GM18870 (cell line): ENCODE measurements around the gene DCP2.
A peak's percentile ranks its signal among the peaks of the same experiment; 100 is the strongest.

Source experiments
- ATAC-seq: cut with Tn5 transposase; IDR thresholded peaks from one replicate; pipeline ENCODE4 v1.9.1; 2021; ENCODE audit warnings: moderate library complexity; ENCODE audit not compliant: unreplicated experiment

Gene DCP2

DNA sequence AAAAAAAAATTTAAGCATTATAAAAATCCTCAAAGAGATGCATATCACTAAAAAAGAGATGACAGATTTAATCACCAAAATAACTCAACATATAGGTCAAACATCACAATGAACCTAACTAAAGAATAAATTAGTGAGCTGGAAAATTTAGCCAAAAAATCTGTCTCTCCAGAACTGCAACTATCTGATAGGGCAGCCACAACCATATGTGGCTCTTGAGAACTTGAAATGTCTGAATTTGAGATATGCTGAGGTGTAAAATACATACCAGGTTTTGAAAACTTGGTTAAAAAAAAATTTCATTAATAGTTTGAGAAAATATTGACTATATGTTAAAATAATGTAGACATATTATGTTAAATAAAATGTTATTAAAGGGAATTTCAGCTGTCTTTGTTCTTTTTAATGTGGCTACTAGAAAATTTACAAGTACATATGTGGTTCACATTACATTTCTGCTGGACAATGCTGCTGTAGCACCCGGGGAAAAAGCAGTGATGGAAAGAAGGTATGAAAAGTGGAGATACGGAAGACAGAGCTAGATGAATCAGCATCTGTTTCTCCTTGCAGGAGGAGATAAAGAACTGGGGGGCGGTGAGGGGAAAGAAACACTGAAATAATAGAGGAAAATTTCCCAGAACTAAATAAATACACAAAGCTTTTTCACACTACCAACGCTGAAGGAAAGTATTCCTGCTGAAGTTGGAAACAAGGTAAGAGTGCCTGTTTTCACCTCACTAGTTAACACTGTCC, 66.1 kb downstream of the DCP2 start:
- ATAC-seq = no peak

- no peak for ATAC-seq
Measured at GRCh38 chr5:113043491-113043931, 66.9 kb downstream of the DCP2 start.

DNA sequence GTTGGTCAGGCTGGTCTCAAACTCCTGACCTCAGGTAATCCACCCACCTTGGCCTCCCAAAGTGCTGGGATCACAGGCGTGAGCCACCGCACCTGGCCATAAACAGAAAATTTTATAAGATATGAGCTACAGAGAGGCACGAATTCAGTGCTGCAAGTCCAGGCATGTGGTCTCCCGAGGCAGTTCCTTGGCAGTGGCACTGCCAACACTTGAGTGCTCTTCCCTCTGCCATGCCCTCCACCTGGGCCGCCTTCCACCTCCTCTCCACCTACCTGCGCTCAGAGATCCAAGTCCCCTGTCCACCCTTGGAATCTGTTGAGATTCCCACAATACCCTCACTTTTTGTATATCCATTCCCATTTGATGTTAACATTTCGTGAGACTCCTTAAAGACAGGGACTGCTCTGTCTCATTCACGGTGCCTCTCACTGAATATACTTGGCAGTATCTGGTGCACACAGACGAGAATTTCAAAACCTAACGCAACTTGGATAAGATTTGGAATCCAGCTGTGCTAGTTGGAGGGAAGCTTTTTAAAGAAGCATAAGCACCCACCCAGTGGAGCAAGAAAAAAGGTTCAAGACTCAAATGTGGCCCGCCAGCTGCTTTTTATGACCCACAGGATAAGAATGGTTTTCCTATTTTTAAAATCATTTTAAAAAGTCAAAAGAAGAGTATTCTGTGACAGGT, 68.3 kb downstream of the DCP2 start:
- no peak for ATAC-seq

DNA sequence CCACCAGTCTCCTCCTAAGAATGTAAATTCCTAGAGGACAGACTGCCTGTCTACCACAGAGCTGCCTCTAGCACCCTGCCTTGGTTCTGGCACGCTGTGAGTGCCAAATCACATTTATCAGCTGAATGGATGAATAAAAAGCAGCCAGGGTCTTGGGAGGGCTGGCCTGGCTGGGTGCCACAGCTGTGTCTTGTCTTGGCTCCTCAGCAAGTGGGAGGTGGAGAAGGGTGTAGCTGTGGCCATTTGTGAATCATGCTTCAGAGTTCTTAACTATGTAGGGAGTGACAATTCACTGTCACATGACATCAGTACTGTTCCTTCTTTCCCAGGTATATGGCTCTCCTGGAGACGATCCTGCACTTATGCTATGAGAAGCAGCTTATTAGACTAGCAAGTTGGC, 70.6 kb downstream of the DCP2 start:
- ATAC-seq = no peak

DNA sequence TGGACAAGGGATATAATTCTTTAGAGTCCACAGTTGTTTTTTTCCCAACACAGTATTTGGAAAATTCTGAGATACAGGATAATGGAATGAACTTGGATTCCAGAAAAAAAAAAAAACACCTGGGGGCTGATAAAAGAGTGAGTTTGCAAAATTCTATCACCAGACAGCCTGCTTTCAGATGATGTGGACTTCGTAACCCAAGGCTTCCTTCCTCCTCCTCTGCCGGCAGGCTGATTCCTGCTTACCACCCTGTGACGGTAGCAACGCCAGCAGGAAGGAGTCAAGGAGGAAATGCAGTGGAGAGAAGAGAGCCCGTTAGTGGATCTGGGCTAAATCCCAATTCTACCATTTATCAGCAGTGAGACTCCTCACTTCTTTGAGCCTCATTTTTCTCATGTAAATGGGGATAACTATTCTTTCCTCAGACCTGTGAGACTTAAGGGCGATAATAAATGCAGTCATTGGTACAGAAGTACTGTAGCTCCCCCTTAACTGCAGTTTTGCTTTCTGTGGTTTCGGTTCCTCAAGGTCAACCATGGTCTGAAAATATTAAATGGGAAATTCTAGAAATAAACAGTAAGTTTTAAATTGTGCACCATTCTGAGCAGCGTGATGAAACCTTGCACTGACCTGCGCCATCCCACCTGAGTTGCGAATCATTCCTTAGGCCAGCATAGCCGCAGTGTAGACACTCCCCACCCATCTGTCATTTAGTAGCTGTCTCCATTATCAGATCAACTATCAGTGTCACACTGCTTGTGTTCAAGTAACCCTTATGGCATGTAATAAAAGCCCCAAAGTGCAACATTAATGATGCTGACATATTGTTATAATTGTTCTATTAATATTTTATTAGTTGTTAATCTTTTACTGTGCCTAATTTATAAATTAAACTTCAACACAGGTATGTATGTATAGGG, 71.4 kb downstream of the DCP2 start:
- ATAC-seq = peak; percentile 96

- ATAC-seq = no peak
Measured at GRCh38 chr5:113048931-113049330, 72.3 kb downstream of the DCP2 start.

DNA sequence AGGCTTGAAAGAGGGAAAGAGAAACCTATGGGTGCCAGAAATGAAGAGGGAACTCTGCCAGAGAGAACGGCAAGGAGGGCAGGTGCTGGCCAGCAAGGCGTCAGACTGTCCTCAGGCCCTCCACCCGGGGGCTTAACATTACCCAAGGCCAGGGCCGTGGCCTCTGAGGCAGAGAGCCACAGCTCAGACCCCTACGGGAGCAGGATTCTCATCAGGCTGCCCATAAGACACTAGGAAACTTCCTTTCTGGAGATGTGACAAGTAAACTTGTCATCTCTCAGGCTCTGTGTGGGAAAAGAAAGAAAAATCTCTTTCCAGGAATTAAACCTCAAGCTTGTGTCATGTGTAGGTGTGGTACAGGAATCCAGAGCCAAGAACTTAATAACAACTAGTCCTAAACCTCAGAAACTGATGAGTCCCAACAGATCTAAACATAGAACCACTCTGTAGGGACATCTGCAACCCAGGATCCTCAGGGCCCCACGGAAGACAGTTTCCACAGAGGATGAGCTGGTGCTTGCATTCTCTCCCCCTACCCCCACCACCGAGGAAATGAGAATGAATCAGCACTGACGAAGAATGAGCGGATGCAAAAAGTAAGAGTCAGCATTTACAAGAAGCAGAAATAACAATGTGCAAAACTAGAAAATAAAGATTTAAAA, 74.3 kb downstream of the DCP2 start:
- ATAC-seq = no peak

DNA sequence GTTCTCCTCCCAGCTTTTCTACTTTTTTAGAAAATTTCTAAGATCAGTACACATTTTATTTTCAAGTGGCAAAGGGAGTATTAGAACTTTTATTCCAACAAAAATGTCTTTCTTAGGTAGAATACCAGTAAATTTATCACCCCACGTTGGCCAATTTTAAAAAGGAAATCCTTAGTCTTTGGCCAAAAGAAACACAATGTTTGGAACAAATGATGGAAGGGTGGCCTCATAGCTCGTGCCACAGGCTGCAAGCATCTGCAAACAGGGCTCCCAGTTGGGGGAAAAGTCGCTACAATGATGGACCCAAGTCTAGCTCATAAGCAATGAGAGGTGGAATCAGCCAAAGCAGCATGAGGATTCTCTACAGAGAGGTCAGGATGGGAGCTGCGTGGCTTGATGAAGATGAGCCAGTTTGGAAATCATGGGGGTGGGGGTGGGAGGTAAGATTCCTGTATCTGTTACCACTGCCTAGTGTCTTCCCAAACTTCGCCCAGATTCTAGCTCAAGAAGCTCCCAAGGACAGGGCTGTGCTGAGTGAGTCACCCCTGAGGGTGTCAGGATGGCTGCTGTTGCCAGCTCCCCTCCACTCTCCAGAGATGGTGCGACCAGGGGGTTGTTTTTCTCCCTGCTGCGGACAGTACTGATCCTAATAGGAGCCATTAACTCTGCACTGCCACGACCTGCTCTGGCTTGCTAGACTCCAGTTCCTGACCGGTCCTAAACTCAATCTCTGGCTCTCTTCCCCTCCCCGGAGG, 75.6 kb downstream of the DCP2 start:
- no peak for ATAC-seq

GRCh38 chr5:113053511-113053995, 77.0 kb downstream of the DCP2 start:
- no peak for ATAC-seq

DNA sequence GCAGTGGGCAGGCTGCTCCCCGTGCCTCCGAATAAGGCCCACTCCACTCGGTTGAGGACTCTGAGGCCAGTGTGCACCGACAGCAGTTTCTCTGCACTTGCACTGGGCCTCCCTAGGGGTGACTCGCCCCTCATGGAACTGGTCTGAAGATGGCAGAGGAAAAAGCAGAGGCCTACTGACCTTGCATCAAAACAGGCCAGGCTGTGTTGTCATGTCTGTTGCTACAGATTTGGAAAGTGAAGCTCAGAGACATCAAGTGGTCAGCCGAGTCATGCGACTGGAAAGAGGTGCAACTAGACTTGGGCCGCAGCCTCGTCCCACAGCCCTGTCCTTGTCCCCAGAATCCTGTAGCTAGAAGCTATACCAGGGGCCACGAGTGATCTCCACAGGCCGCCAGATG, 78.3 kb downstream of the DCP2 start:
- no peak for ATAC-seq

DNA sequence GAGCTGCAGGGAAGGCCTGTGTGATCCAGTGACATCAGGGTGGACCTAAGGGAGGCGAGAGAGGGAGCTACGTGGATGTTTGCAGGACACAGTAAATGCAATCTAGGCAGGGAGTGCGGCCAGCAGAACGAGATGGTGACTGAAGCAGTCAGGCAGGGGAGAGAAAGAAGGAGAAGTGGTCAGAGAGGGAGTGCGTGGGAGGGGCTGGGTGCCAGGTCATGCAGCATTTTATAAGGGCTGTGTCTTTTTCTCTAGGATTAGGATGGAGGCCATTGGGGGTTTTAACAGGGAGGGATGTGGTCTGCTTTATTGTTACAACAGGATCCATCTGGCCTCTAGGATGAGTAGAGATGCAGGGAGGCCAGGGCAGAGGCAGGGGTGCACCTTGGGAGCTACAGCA, 80.4 kb downstream of the DCP2 start:
- ATAC-seq = no peak

DNA sequence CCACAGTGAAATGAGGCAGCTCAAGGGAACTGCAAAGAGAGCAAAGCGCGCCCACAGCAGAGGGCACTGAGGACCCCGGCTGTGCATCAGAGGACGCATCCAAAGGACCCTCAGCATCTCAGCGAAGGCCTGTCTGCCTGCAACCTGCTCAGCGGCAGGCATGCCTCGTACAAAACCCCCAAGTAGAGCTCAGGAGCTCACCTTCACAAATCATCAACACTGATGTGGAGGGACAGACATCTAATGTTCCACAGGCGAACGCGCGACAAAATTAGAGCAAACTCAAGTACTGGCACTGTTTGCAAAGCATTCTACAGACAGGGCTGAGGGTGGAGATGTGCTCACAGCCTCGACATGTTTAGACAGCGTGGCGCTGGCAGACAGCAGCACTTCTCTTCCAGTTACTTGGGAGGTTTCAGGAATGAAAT, 81.0 kb downstream of the DCP2 start:
- ATAC-seq = no peak

DNA sequence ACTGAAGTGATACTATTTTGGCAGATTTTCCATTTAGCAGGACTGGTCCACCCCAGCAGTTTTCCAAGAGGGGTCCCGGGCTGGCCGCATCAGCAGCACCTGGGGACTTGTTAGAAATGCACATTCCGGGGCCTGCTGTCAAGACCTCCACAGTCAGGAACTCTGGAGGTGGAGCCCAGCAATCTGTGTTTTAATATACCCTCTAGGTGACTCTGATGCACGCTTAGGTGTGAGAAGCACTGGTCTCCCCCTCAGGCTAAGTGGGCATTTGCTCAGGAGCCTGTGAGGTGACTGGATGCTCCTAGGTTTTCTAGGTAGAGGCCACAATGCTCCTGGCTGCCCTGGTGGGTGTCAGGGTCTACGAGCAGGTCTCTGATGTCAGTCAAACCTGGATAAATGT, 81.7 kb downstream of the DCP2 start:
- ATAC-seq = no peak

DNA sequence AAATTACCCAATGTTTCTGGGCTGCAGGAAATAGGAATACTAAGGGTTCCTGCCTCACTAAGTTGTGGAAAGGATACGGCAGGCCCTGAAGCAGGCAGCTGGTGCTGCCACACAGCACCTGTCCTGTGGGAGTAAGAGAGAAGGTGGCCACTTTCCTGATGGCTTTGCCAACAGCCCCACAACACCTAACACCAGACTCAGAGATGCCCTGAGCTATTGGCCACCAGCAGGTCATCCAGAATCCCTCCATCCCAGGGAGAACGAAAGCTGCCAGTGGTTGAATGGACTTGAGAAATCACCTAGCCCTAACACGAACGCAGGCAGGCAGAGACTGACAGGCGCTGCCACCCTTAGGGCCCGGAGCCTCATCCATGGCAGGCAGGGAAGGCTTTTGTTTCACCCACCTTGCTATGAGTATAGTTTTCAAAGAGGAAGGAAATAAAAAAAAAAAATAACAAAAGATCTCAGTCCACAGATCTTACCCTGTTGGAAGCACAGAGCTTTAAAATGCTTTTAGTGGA, 82.2 kb downstream of the DCP2 start:
- no peak for ATAC-seq

DNA sequence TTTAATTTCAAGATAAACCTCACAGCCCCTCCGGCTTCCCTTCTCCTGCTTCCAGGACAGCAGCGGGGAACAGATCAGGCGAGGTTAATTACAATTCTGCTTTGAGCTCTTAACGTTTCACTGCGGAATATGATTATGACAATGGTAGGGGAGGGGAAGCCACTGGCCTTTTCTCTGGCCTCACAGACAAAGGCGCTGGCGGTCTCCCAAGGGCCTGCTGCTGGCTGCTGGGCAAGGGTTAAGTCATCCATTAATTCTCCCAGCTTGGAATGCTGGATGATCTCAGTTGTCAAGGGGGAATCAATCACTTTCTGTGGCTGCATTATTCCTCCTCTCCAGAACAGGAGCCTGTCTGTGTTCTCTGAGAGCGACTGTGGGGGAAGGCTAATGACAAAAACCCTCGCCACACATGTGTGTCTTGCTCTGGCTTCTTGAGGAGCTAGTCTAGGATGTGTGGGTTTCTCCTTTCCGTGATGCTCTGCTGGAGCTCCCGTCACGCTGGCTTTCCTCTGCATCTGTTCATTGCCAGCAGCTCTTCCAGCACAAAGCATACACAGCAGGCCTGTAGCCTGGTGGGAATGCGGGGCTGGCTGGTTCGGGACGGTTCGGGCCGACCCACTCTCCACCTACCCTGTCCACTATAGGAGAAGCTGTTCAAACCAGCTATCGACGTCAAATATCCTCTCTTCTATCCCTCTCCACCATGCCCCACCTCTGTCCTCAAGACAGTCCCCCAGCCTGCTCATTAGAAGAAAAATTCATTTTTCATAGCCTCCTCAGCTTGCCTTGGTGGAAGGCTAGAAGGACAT, 82.8 kb downstream of the DCP2 start:
- ATAC-seq = no peak

DNA sequence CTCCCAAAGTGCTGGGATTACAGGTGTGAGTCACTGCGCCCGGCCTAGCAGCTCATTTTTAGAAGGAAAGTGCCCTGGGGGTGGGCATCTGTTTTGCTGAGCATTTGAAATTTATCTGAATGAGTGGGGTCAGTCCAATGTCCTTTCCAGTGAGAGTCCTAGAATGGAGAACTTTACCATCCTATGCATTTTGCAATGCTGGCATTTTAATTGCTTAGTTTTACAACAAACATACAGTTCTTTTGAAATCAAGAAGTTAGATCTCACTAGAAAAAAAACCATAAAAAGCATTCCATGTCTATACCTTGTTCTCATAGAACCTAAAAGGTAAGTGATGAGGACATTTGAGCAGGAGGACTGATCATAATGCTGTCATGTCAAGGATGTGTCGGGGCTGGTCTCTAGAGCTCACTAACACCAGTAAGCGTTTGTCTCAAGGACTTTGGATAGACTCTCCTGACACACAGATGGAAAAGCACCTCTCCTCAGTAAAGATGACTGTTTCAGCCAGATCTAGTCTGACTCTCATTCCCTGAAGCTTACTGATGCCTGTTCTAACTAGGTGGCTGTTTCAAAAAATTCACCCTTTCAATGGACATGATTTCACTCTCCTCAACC, 83.9 kb downstream of the DCP2 start:
- no peak for ATAC-seq

DNA sequence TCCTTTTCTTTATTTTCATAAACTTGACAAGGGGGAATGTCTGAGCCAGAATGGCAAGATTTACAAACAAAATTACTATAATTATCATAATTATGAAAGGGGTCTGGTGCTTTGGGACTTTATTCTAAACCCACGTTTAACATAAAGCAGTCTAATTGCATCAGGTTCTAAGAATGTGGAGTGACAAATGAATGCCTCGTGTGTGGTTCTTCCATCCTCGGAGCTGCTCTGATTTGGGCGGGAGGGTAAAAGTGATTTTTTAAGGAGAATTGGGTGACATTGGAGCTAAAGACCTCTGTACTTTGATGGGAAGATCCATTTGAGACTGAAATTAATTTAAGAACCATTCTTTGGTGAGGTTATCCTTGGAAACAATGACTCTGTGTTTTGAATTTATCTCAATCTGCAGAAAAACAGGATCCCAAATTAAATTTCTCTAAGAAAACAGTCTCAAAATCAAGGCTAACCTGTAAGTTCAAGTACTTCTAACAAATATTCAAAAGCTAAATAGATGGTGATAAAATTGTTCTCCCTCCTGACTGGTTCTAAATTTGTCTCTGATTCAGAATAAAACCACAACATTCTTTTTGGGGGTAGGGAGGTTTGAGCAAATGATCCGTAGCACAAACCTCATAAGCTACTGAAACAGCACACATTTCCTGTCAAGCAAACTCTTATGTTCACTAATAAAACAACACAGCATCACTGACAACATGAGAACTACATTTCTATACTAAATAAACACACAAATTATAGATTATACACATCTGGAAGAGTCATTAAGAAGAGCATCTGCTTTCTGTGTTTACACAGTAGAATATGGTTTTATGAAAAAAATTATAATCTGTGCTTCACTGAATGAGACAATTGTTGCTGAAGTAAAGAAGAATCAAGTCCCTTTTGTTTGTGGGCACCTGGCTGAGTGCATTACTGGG, 85.5 kb downstream of the DCP2 start:
- no peak for ATAC-seq
